ENCODE results near the gene RAD9A. TPM values are rescaled to one million over a fixed set of nuclear protein-coding genes. Genes with fewer than 3 reads are reported as not detected.

RAD9A gene
- total RNA-seq, 1 experiment from 2014 or later: 55.1 TPM

GRCh38 chr11:67406420-67406968, 14.7 kb downstream of the RAD9A start:
- ChIA-PET POLR2A (interaction anchor here (0.6 kb wide), 1 partner anchor 583 kb away, joined by 3 read pairs; no protein-coding TSS in a partner anchor), CTCF (interaction anchor here (0.7 to 1.2 kb wide), 5 partner anchors 12 to 288 kb away, joined by 3 to 6 read pairs (median 3); partner anchors contain the start of genes CORO1B and KDM2A)
- BruUV-seq (replicated peaks): no TSS peak
- H3K4me3 Mint-ChIP-seq (ENCODE audit: unreplicated experiment): no peak overlapping the region
- Histone ChIP-seq H3K4me1 (peaks cover 4% of the 10 kb centered on the region), H3K36me3 (ENCODE audit: control insufficient read depth, insufficient read depth, low read length) (no peaks in the 10 kb centered on the region), H3K9me3 (no peaks in the 10 kb centered on the region), H3K4me3 (ENCODE audit: low read depth, low read length) (no peak overlapping the region), H3K27me3 (replicated peaks; ENCODE audit: control insufficient read depth, insufficient read depth, low read length) (no peaks in the 10 kb centered on the region)
- no peak for DNase-seq
- no peak overlapping the region for H3K27ac Mint-ChIP-seq (ENCODE audit: unreplicated experiment)
- no peaks in the 10 kb centered on the region for H3K27me3 Mint-ChIP-seq (ENCODE audit: insufficient read depth, unreplicated experiment)
- TF ChIP-seq CTCF (IDR thresholded peaks at IDR 0.05; ENCODE audit: insufficient read depth in 1 of 2, low read depth in 1 of 2, low read length in 1 of 2, severe bottlenecking in 1 of 2, unreplicated experiment in 1 of 2): no peak
- H3K36me3 Mint-ChIP-seq (ENCODE audit: insufficient read depth, unreplicated experiment): peaks cover 12% of the 10 kb centered on the region
- intact Hi-C loops (cut with micrococcal nuclease; ENCODE audit: unreplicated experiment): no loop called here
- H3K9me3 Mint-ChIP-seq (ENCODE audit: unreplicated experiment): no peaks in the 10 kb centered on the region
- peaks cover 7% of the 10 kb centered on the region for H3K4me1 Mint-ChIP-seq (ENCODE audit: low read depth, unreplicated experiment)

- no peaks in the 10 kb centered on the region for H3K9me3 ChIP-seq
- intact Hi-C loops (cut with micrococcal nuclease; ENCODE audit: unreplicated experiment): no loop called here
- H3K27me3 ChIP-seq (replicated peaks; ENCODE audit: control insufficient read depth, insufficient read depth, low read length): no peaks in the 10 kb centered on the region
- ChIA-PET CTCF (interaction anchor here (0.7 to 1.4 kb wide), 6 partner anchors 11 to 288 kb away, joined by 3 to 6 read pairs (median 3); partner anchors contain the start of genes CORO1B, KDM2A and TMEM134), POLR2A (interaction anchor here (0.5 to 0.8 kb wide), 3 partner anchors 14 to 583 kb away, joined by 3 to 6 read pairs (median 3); partner anchors contain the start of gene CORO1B)
- BruUV-seq (replicated peaks): no TSS peak
- no peak overlapping the region for H3K4me3 ChIP-seq (ENCODE audit: low read depth, low read length)
- H3K9me3 Mint-ChIP-seq (ENCODE audit: unreplicated experiment): no peaks in the 10 kb centered on the region
- no peaks in the 10 kb centered on the region for H3K27me3 Mint-ChIP-seq (ENCODE audit: insufficient read depth, unreplicated experiment)
- H3K4me1 ChIP-seq: peaks cover 1% of the 10 kb centered on the region
- H3K36me3 ChIP-seq (ENCODE audit: control insufficient read depth, insufficient read depth, low read length): no peaks in the 10 kb centered on the region
- H3K36me3 Mint-ChIP-seq (ENCODE audit: insufficient read depth, unreplicated experiment): peaks cover 12% of the 10 kb centered on the region
- H3K4me3 Mint-ChIP-seq (ENCODE audit: unreplicated experiment): no peak overlapping the region
- no peak overlapping the region for H3K27ac Mint-ChIP-seq (ENCODE audit: unreplicated experiment)
- no peak for DNase-seq
- peak in 1 of 2 experiments; percentile 8 for TF ChIP-seq CTCF (IDR thresholded peaks at IDR 0.05; ENCODE audit: insufficient read depth in 1 of 2, low read depth in 1 of 2, low read length in 1 of 2, severe bottlenecking in 1 of 2, unreplicated experiment in 1 of 2)
- H3K4me1 Mint-ChIP-seq (ENCODE audit: low read depth, unreplicated experiment): peaks cover 7% of the 10 kb centered on the region
Measured at GRCh38 chr11:67406969-67407687, 15.3 kb downstream of the RAD9A start.

- Histone ChIP-seq H3K36me3 (ENCODE audit: control insufficient read depth, insufficient read depth, low read length) (no peaks in the 10 kb centered on the region), H3K27me3 (replicated peaks; ENCODE audit: control insufficient read depth, insufficient read depth, low read length) (no peaks in the 10 kb centered on the region), H3K9me3 (no peaks in the 10 kb centered on the region), H3K4me1 (no peaks in the 10 kb centered on the region), H3K4me3 (ENCODE audit: low read depth, low read length) (no peak overlapping the region)
- ChIA-PET POLR2A (interaction anchor here (0.5 to 0.8 kb wide), 2 partner anchors 13 to 36 kb away, joined by 3 to 6 read pairs; partner anchors contain the start of gene CORO1B), CTCF (interaction anchor here (1.1 to 1.4 kb wide), 3 partner anchors 11 to 61 kb away, joined by 3 to 6 read pairs (median 3); partner anchors contain the start of genes CORO1B and TMEM134)
- no peaks in the 10 kb centered on the region for H3K27me3 Mint-ChIP-seq (ENCODE audit: insufficient read depth, unreplicated experiment)
- no peak for DNase-seq
- peak overlapping the region; percentile 21 for H3K27ac Mint-ChIP-seq (ENCODE audit: unreplicated experiment)
- no TSS peak for BruUV-seq (replicated peaks)
- TF ChIP-seq CTCF (IDR thresholded peaks at IDR 0.05; ENCODE audit: insufficient read depth in 1 of 2, low read depth in 1 of 2, low read length in 1 of 2, severe bottlenecking in 1 of 2, unreplicated experiment in 1 of 2): no peak
- H3K9me3 Mint-ChIP-seq (ENCODE audit: unreplicated experiment): no peaks in the 10 kb centered on the region
- peaks cover 7% of the 10 kb centered on the region for H3K4me1 Mint-ChIP-seq (ENCODE audit: low read depth, unreplicated experiment)
- intact Hi-C loops (cut with micrococcal nuclease; ENCODE audit: unreplicated experiment): no loop called here
- H3K4me3 Mint-ChIP-seq (ENCODE audit: unreplicated experiment): no peak overlapping the region
- peaks cover 12% of the 10 kb centered on the region for H3K36me3 Mint-ChIP-seq (ENCODE audit: insufficient read depth, unreplicated experiment)
Measured at GRCh38 chr11:67407688-67408163, 15.9 kb downstream of the RAD9A start.

Data from Caco-2 (cell line).